ENCODE results near the gene NPHP4.

NPHP4 gene

GRCh38 chr1:5879421-5879820 is 112.8 kb downstream of the NPHP4 start:
- WGBS (ENCODE audit: extremely low coverage, insufficient coverage, low lambda C conversion rate): no CpG with 5 or more reads among the region's 7 CpGs
- H2AK5ac ChIP-seq (ENCODE audit: low read length): no peak overlapping the region
- H3K23ac ChIP-seq (ENCODE audit: low read length): no peak overlapping the region
- H3K79me1 ChIP-seq (ENCODE audit: low read length): no peaks in the 10 kb centered on the region
- no peak overlapping the region for H4K8ac ChIP-seq (ENCODE audit: low read depth, low read length)
- H3K56ac ChIP-seq (ENCODE audit: low read length): no peak overlapping the region
- no peak overlapping the region for H3K27ac ChIP-seq (ENCODE audit: low read depth, low read length)
- no peaks in the 10 kb centered on the region for H3K4me1 ChIP-seq (ENCODE audit: control insufficient read depth, low read depth, low read length)
- H4K5ac ChIP-seq (ENCODE audit: low read length): no peak overlapping the region
- H3K4me3 ChIP-seq (ENCODE audit: low read length): no peak overlapping the region
- no peak overlapping the region for H3K18ac ChIP-seq (ENCODE audit: low read length)
- no peak overlapping the region for H2BK15ac ChIP-seq (replicated peaks; ENCODE audit: low read depth)
- DNase-seq: no peak
- no peaks in the 10 kb centered on the region for H3K27me3 ChIP-seq (ENCODE audit: insufficient read depth, low read length, poor library complexity)
- H2BK5ac ChIP-seq (ENCODE audit: low read length): no peak overlapping the region
- H3K4ac ChIP-seq (ENCODE audit: low read depth, low read length): no peak overlapping the region
- no peaks in the 10 kb centered on the region for H3K79me2 ChIP-seq (ENCODE audit: control insufficient read depth, insufficient read depth, low read length)
- H3K36me3 ChIP-seq (ENCODE audit: control insufficient read depth, insufficient read depth, low read length): no peaks in the 10 kb centered on the region
- no peak overlapping the region for H3K9ac ChIP-seq (ENCODE audit: low read length)
- H3K4me2 ChIP-seq (ENCODE audit: low read length): no peak overlapping the region
- H2BK120ac ChIP-seq (ENCODE audit: low read depth, low read length): no peak overlapping the region

- Histone ChIP-seq H2BK5ac (ENCODE audit: low read length) (no peak overlapping the region), H3K4me1 (ENCODE audit: control insufficient read depth, low read depth, low read length) (no peaks in the 10 kb centered on the region), H3K4me2 (ENCODE audit: low read length) (no peak overlapping the region), H3K4me3 (ENCODE audit: low read length) (no peak overlapping the region), H3K4ac (ENCODE audit: low read depth, low read length) (no peak overlapping the region), H3K23ac (ENCODE audit: low read length) (no peak overlapping the region), H2BK120ac (ENCODE audit: low read depth, low read length) (no peak overlapping the region), H3K79me1 (ENCODE audit: low read length) (no peaks in the 10 kb centered on the region), H3K79me2 (ENCODE audit: control insufficient read depth, insufficient read depth, low read length) (no peaks in the 10 kb centered on the region), H2AK5ac (ENCODE audit: low read length) (no peak overlapping the region), H3K27me3 (ENCODE audit: insufficient read depth, low read length, poor library complexity) (no peaks in the 10 kb centered on the region), H3K18ac (ENCODE audit: low read length) (no peak overlapping the region), H3K36me3 (ENCODE audit: control insufficient read depth, insufficient read depth, low read length) (peaks cover under 1% of the 10 kb centered on the region), H3K56ac (ENCODE audit: low read length) (no peak overlapping the region), H4K5ac (ENCODE audit: low read length) (no peak overlapping the region), H4K8ac (ENCODE audit: low read depth, low read length) (no peak overlapping the region), H3K9ac (ENCODE audit: low read length) (no peak overlapping the region), H3K27ac (ENCODE audit: low read depth, low read length) (no peak overlapping the region), H2BK15ac (replicated peaks; ENCODE audit: low read depth) (no peak overlapping the region)
- no CpG with 5 or more reads among the region's 4 CpGs for WGBS (ENCODE audit: extremely low coverage, insufficient coverage, low lambda C conversion rate)
- no peak for DNase-seq
Observed at GRCh38 chr1:5878971-5879370, 113.3 kb downstream of the NPHP4 start.

GRCh38 chr1:5877683-5878530 is 114.3 kb downstream of the NPHP4 start:
- Histone ChIP-seq H3K4me2 (ENCODE audit: low read length) (no peak overlapping the region), H3K79me2 (ENCODE audit: control insufficient read depth, insufficient read depth, low read length) (no peaks in the 10 kb centered on the region), H3K4ac (ENCODE audit: low read depth, low read length) (no peak overlapping the region), H3K36me3 (ENCODE audit: control insufficient read depth, insufficient read depth, low read length) (peaks cover 2% of the 10 kb centered on the region), H4K8ac (ENCODE audit: low read depth, low read length) (no peak overlapping the region), H3K4me1 (ENCODE audit: control insufficient read depth, low read depth, low read length) (no peaks in the 10 kb centered on the region), H2BK5ac (ENCODE audit: low read length) (no peak overlapping the region), H3K27me3 (ENCODE audit: insufficient read depth, low read length, poor library complexity) (no peaks in the 10 kb centered on the region), H3K23ac (ENCODE audit: low read length) (no peak overlapping the region), H3K4me3 (ENCODE audit: low read length) (no peak overlapping the region), H3K9ac (ENCODE audit: low read length) (no peak overlapping the region), H3K18ac (ENCODE audit: low read length) (no peak overlapping the region), H2BK120ac (ENCODE audit: low read depth, low read length) (no peak overlapping the region), H2BK15ac (replicated peaks; ENCODE audit: low read depth) (no peak overlapping the region), H2AK5ac (ENCODE audit: low read length) (no peak overlapping the region), H3K56ac (ENCODE audit: low read length) (no peak overlapping the region), H3K79me1 (ENCODE audit: low read length) (no peaks in the 10 kb centered on the region), H4K5ac (ENCODE audit: low read length) (no peak overlapping the region), H3K27ac (ENCODE audit: low read depth, low read length) (no peak overlapping the region)
- no peak for DNase-seq
- no CpG with 5 or more reads among the region's 20 CpGs for WGBS (ENCODE audit: extremely low coverage, insufficient coverage, low lambda C conversion rate)

GRCh38 chr1:5877001-5877400 is 115.2 kb downstream of the NPHP4 start:
- Histone ChIP-seq H3K27me3 (ENCODE audit: insufficient read depth, low read length, poor library complexity) (no peaks in the 10 kb centered on the region), H3K23ac (ENCODE audit: low read length) (no peak overlapping the region), H3K27ac (ENCODE audit: low read depth, low read length) (no peak overlapping the region), H3K79me1 (ENCODE audit: low read length) (no peaks in the 10 kb centered on the region), H2BK5ac (ENCODE audit: low read length) (no peak overlapping the region), H4K8ac (ENCODE audit: low read depth, low read length) (no peak overlapping the region), H4K5ac (ENCODE audit: low read length) (no peak overlapping the region), H2BK15ac (replicated peaks; ENCODE audit: low read depth) (no peak overlapping the region), H3K4ac (ENCODE audit: low read depth, low read length) (no peak overlapping the region), H3K18ac (ENCODE audit: low read length) (no peak overlapping the region), H3K4me2 (ENCODE audit: low read length) (no peak overlapping the region), H3K79me2 (ENCODE audit: control insufficient read depth, insufficient read depth, low read length) (no peaks in the 10 kb centered on the region), H3K9ac (ENCODE audit: low read length) (no peak overlapping the region), H3K36me3 (ENCODE audit: control insufficient read depth, insufficient read depth, low read length) (peaks cover 2% of the 10 kb centered on the region), H2BK120ac (ENCODE audit: low read depth, low read length) (no peak overlapping the region), H2AK5ac (ENCODE audit: low read length) (no peak overlapping the region), H3K4me1 (ENCODE audit: control insufficient read depth, low read depth, low read length) (no peaks in the 10 kb centered on the region), H3K4me3 (ENCODE audit: low read length) (no peak overlapping the region), H3K56ac (ENCODE audit: low read length) (no peak overlapping the region)
- no peak for DNase-seq
- no CpG with 5 or more reads among the region's 22 CpGs for WGBS (ENCODE audit: extremely low coverage, insufficient coverage, low lambda C conversion rate)

- Histone ChIP-seq H3K36me3 (ENCODE audit: control insufficient read depth, insufficient read depth, low read length) (peaks cover 2% of the 10 kb centered on the region), H2BK5ac (ENCODE audit: low read length) (no peak overlapping the region), H2BK15ac (replicated peaks; ENCODE audit: low read depth) (no peak overlapping the region), H3K79me2 (ENCODE audit: control insufficient read depth, insufficient read depth, low read length) (no peaks in the 10 kb centered on the region), H4K5ac (ENCODE audit: low read length) (no peak overlapping the region), H3K4ac (ENCODE audit: low read depth, low read length) (no peak overlapping the region), H3K18ac (ENCODE audit: low read length) (no peak overlapping the region), H2AK5ac (ENCODE audit: low read length) (no peak overlapping the region), H3K23ac (ENCODE audit: low read length) (no peak overlapping the region), H3K4me1 (ENCODE audit: control insufficient read depth, low read depth, low read length) (no peaks in the 10 kb centered on the region), H3K4me3 (ENCODE audit: low read length) (no peak overlapping the region), H3K4me2 (ENCODE audit: low read length) (no peak overlapping the region), H3K27me3 (ENCODE audit: insufficient read depth, low read length, poor library complexity) (no peaks in the 10 kb centered on the region), H4K8ac (ENCODE audit: low read depth, low read length) (no peak overlapping the region), H3K79me1 (ENCODE audit: low read length) (no peaks in the 10 kb centered on the region), H2BK120ac (ENCODE audit: low read depth, low read length) (no peak overlapping the region), H3K56ac (ENCODE audit: low read length) (no peak overlapping the region), H3K27ac (ENCODE audit: low read depth, low read length) (no peak overlapping the region), H3K9ac (ENCODE audit: low read length) (no peak overlapping the region)
- no peak for DNase-seq
- WGBS (ENCODE audit: extremely low coverage, insufficient coverage, low lambda C conversion rate): no CpG with 5 or more reads among the region's 7 CpGs
Observed at GRCh38 chr1:5876094-5876650, 116.1 kb downstream of the NPHP4 start.
